ENCODE results near the gene FAM107A. TPM values are rescaled to one million over a fixed set of nuclear protein-coding genes. Genes with fewer than 3 reads are reported as not detected.

Gene FAM107A
- total RNA-seq, 1 donor from 2014 or later: 0.63 TPM

- Histone ChIP-seq H3K36me3 (ENCODE audit: control insufficient read depth, insufficient read depth, low read length) (no peaks in the 10 kb centered on the region), H3K4me3 (ENCODE audit: low read depth, low read length) (no peak overlapping the region), H3K27me3 (ENCODE audit: control insufficient read depth, insufficient read depth, low read length) (no peaks in the 10 kb centered on the region)
- no peak for DNase-seq (ENCODE audit: low read depth)
- TF ChIP-seq, protein P1, sequence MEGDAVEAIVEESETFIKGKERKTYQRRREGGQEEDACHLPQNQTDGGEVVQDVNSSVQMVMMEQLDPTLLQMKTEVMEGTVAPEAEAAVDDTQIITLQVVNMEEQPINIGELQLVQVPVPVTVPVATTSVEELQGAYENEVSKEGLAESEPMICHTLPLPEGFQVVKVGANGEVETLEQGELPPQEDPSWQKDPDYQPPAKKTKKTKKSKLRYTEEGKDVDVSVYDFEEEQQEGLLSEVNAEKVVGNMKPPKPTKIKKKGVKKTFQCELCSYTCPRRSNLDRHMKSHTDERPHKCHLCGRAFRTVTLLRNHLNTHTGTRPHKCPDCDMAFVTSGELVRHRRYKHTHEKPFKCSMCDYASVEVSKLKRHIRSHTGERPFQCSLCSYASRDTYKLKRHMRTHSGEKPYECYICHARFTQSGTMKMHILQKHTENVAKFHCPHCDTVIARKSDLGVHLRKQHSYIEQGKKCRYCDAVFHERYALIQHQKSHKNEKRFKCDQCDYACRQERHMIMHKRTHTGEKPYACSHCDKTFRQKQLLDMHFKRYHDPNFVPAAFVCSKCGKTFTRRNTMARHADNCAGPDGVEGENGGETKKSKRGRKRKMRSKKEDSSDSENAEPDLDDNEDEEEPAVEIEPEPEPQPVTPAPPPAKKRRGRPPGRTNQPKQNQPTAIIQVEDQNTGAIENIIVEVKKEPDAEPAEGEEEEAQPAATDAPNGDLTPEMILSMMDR (IDR thresholded peaks at IDR 0.05; ENCODE audit: insufficient read depth, low read length, poor library complexity, severe bottlenecking): no peak
Measured at GRCh38 chr3:58519668-58520402, 57.4 kb downstream of the FAM107A start.

- no peak for DNase-seq (ENCODE audit: low read depth)
- Histone ChIP-seq H3K4me3 (ENCODE audit: low read depth, low read length) (no peak overlapping the region), H3K36me3 (ENCODE audit: control insufficient read depth, insufficient read depth, low read length) (no peaks in the 10 kb centered on the region), H3K27me3 (ENCODE audit: control insufficient read depth, insufficient read depth, low read length) (no peaks in the 10 kb centered on the region)
- TF ChIP-seq, protein P1 (IDR thresholded peaks at IDR 0.05; ENCODE audit: insufficient read depth, low read length, poor library complexity, severe bottlenecking): no peak
Measured at GRCh38 chr3:58518291-58518789, 58.9 kb downstream of the FAM107A start.

DNA sequence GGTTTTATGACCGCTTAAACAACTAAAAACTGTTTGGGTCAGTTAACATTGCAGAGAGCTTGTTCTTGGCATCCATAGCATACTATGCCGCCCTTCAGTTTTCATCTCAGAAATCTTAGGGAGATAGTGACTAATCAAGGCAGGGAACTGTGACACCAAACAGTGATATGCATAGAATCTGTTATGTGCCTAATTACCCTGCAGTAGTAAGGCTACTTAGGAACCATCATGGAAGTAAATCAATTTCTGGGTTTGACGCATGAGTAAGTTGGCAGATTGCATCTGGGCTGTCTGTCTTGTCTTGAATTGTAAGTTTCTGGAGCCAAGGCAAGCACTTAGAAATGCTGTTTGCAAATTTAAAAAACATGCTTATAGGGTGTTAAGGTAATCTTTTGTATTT lies 62.8 kb downstream of the FAM107A start:
- Histone ChIP-seq H3K4me3 (ENCODE audit: low read depth, low read length) (no peak overlapping the region), H3K27me3 (ENCODE audit: control insufficient read depth, insufficient read depth, low read length) (no peaks in the 10 kb centered on the region), H3K36me3 (ENCODE audit: control insufficient read depth, insufficient read depth, low read length) (no peaks in the 10 kb centered on the region)
- no peak for DNase-seq (ENCODE audit: low read depth)
- TF ChIP-seq, protein P1 (IDR thresholded peaks at IDR 0.05; ENCODE audit: insufficient read depth, low read length, poor library complexity, severe bottlenecking): no peak

Other genes with a start within 250 kb of the FAM107A start
- gene PXK, start 244.5 kb downstream of the FAM107A start, total RNA-seq: 13.2 and 17.9 TPM in 2 replicates
- gene PDHB, start 143.6 kb downstream of the FAM107A start, total RNA-seq: 58.2 and 62.8 TPM in 2 replicates
- 6.5 and 7.6 TPM in 2 replicates for gene KCTD6, start 85.3 kb downstream of the FAM107A start, total RNA-seq
- 0.38 and 0.41 TPM in 2 replicates for gene ACOX2, start 40.2 kb downstream of the FAM107A start, total RNA-seq
- gene FAM3D, start 89.4 kb upstream of the FAM107A start, total RNA-seq: not detected in 2 replicates